Right cardiac atrium (tissue), 5 donors: ENCODE measurements around the gene SDE2. TPM values are rescaled to one million over a fixed set of nuclear protein-coding genes. Genes with fewer than 3 reads are reported as not detected.
A peak's percentile ranks its signal among the peaks of the same experiment; 100 is the strongest.

Experiments used
- ATAC-seq, 2 donors: fragments of 200-7000 bp; cut with Tn5 transposase; one replicate each; pipeline versions ENCODE4 v1.8.0 to v1.9.1; 2020; ENCODE audit warnings: moderate library complexity in 2 of 2, mild to moderate bottlenecking in 1 of 2
- DNase-seq, 3 donors: peaks; one replicate each; pipeline ENCODE4 v3.0.0-alpha.2; 2020
- H3K27ac ChIP-seq: one replicate; pipeline ENCODE4 v1.5.1; 2013; ENCODE audit warnings: mild to moderate bottlenecking, low read length, control low read depth, moderate library complexity
- H3K27me3 ChIP-seq: one replicate; pipeline ENCODE4 v1.6.1; 2013; ENCODE audit not compliant: control insufficient read depth, insufficient read depth
- H3K4me1 ChIP-seq: one replicate; pipeline ENCODE4 v1.6.1; 2013; ENCODE audit warnings: low read length; ENCODE audit not compliant: control insufficient read depth, insufficient read depth
- H3K4me3 ChIP-seq: one replicate; pipeline ENCODE4 v1.5.1; 2013; ENCODE audit warnings: low read length, control low read depth
- H3K9me3 ChIP-seq: one replicate; pipeline ENCODE4 v1.6.1; 2013; ENCODE audit warnings: low read length; ENCODE audit not compliant: control insufficient read depth
- WGBS: extraction: QIAGEN DNeasy Blood & Tissue Kit; methylation state at CpG from one replicate; pipeline ENCODE4 v1.1.7; 2013; 5-methylcytosine and 5-hydroxymethylcytosine counted together
- intact Hi-C, 4 donors: fragments of 100-400 bp; cut with DNase I; formaldehyde crosslinking; loops; one replicate each; pipeline versions ENCODE4 v1.11.0 to v1.14.0; 2022 to 2023
- long read RNA-seq, 4 donors: library from polyadenylated mRNA; unstranded; transcript quantifications; one replicate each; pipeline ENCODE4 v2.0.0, GENCODE V29; 2020 to 2021
- polyA plus RNA-seq: library from polyadenylated mRNA; stranded (reverse); fragments of 200-250 nt; gene quantifications from one replicate; pipeline ENCODE4 v1.2.3, GENCODE V29; 2013
- total RNA-seq, 4 donors: library from RNA; stranded (reverse); fragmentation: NEBNext Ultra II Directional; extraction: Animal tissue kit (Norgen Biotek cat#: 25700); gene quantifications; one replicate each; pipeline ENCODE4 v1.2.1, GENCODE V29; 2021
- donor health status: healthy with polysubstance abuse.
- donor health status: DM: no; HTN: yes; CAD: no.
- donor health status: DM: no; HTN: no; CAD: no.
- donor health status: DM: no; HTN: yes; CAD: no; lungs with severe emphysema.
- donor health status: DM: yes; HTN: yes; CAD: no.

Gene SDE2
- total RNA-seq, result 10 to 100 TPM; 12.2 to 18.3 (median 12.7) TPM
- 9.4 TPM for polyA plus RNA-seq
- long read RNA-seq, donor 1, transcript SDE2-201 (7 exons, 3,975 nt), result major isoform, 12 of 18 reads
- long read RNA-seq, donor 1, partial matches to known transcripts, result 1 of 18 reads
- long read RNA-seq, donor 1, other reads (novel, unspliced or antisense), result 5 of 18 reads
- long read RNA-seq, donor 2, partial matches to known transcripts, result 0 of 4 reads
- long read RNA-seq, donor 2, other reads (novel, unspliced or antisense), result 0 of 4 reads
- long read RNA-seq, donor 3, transcript SDE2-201 (7 exons, 3,975 nt), result major isoform, 77 of 91 reads
- long read RNA-seq, donor 3, partial matches to known transcripts, result 1 of 91 reads
- long read RNA-seq, donor 3, other reads (novel, unspliced or antisense), result 13 of 91 reads
- long read RNA-seq, donor 4, transcript SDE2-201 (7 exons, 3,975 nt), result major isoform, 10 of 14 reads
- long read RNA-seq, donor 4, partial matches to known transcripts, result 1 of 14 reads
- long read RNA-seq, donor 4, other reads (novel, unspliced or antisense), result 3 of 14 reads

DNA sequence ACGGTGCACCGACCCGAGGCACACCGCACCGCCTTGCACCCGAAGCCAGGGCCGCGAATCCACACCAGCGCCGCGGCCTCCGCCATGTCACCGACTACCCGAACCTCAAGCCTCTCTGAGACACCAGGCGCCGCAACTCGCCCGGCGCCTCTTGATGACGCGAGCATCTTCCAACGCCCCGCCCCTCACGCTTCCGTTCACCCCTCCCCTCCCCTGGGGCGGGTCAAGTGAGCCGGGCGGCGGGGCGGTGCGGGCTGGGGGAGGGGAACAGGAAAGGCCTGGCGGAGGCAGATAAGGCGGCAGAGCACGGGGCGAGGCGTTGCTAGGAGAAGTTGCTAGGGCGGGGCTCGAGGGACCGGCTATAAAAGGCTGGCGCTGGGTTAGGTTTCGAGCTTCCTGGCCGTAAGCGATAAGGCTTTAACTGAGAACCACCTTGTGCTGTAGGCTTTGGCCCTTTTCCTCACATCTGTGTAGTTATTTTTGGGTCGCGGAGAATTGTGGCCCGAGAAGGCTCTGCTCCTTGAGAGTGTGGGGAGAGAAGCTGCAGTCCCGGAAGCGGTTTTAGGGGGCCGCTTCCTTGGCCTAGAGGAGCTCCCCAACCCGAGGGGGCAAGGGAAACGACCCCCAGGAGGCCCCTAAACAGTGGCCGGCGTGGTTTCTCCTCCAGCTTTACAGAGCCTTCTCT, at the start of gene SDE2:
TSS of gene SDE2 (minus strand) at position 117 of the 685 bp plus-strand sequence. CDS start at position 86, 31 bp downstream.
- peak; percentile 100 for DNase-seq
- Histone ChIP-seq H3K4me3 (peak within 1 kb of the TSS; percentile 85), H3K9me3 (no peaks in the 10 kb centered on the region), H3K4me1 (peaks cover 2% of the 10 kb centered on the region), H3K27ac (peak within 1 kb of the TSS; percentile 87), H3K27me3 (no peaks in the 10 kb centered on the region)
- intact Hi-C loops, result no loop called here
- ATAC-seq, result peak; percentile 95 to 99
- under 1% methylated on average over 53 of the region's 53 CpGs for WGBS

GRCh38 chr1:226048886-226049285, 49.7 kb upstream of the SDE2 start:
- H3K4me1 ChIP-seq, result no peaks in the 10 kb centered on the region
- intact Hi-C loops, result no loop called here
- no peak overlapping the region for H3K27ac ChIP-seq
- DNase-seq, result no peak
- ATAC-seq, result no peak
- 78% methylated on average over 1 of the region's 1 CpG for WGBS
- H3K27me3 ChIP-seq, result no peaks in the 10 kb centered on the region
- H3K9me3 ChIP-seq, result no peaks in the 10 kb centered on the region
- H3K4me3 ChIP-seq, result no peak overlapping the region

GRCh38 chr1:226047495-226047894, 48.4 kb upstream of the SDE2 start:
- intact Hi-C loops, result no loop called here
- ATAC-seq, result peak in 1 of 2 donors; percentile 18

DNA sequence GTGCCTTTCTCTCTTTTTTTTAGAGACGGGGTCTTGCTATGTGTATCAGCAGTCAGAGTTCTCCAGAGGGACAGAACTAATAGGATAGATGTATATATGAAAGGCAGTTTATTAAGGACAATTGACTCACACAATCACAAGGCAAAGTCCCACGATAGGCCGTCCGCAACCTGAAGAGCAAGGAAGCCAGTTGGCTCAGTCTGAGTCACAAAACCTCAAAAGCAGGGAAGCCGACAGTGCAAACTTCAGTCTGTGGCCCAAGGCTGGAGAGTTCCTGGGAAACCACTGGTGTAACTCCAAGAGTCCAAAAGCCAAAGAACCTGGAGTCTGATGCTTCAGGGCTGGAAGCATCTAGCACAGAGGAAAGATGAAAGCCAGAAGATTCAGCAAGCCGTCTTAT, 47.1 kb upstream of the SDE2 start:
- Histone ChIP-seq H3K27ac (no peak overlapping the region), H3K27me3 (no peaks in the 10 kb centered on the region), H3K4me1 (no peaks in the 10 kb centered on the region), H3K4me3 (no peak overlapping the region), H3K9me3 (no peaks in the 10 kb centered on the region)
- intact Hi-C loops, result no loop called here
- ATAC-seq (no peak), DNase-seq (no peak)
- 90% methylated on average over 6 of the region's 6 CpGs for WGBS

More at GRCh38 chr1:226047495-226047894, 48.4 kb upstream of the SDE2 start:
- no peak overlapping the region for H3K4me3 ChIP-seq
- no peaks in the 10 kb centered on the region for H3K9me3 ChIP-seq
- 44% methylated on average over 1 of the region's 1 CpG for WGBS
- H3K4me1 ChIP-seq, result no peaks in the 10 kb centered on the region
- no peaks in the 10 kb centered on the region for H3K27me3 ChIP-seq
- no peak overlapping the region for H3K27ac ChIP-seq
- no peak for DNase-seq

DNA sequence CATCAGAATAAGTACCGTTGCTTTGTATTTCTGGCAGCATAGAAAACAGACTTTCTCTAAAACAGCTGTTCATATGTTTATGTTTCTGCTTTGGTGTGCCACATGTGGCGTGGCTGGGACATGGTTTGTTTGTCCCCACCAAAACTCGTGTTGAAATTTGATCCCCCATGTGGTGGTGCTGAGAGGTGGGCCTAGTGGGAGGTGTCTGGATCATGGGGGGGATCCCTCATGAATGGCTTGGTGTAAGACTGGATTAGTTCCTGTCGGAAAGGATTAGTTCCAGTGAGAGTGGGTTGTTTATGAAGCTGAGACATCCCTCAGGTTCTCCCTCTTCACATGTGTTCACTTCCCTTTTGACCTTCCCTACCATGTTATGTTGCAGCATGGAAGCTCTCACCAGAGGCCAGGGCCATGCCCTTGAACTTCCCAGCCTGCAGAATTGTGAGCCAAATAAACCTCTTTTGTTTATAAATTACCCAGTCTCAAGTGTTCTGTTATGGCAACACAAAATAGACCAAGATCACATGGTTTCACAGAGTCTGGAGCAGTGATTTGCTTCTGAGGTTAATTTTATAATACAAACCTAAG, 45.5 kb upstream of the SDE2 start:
- H3K27ac ChIP-seq, result no peak overlapping the region
- no peak for DNase-seq
- H3K9me3 ChIP-seq, result no peaks in the 10 kb centered on the region
- H3K4me1 ChIP-seq, result no peaks in the 10 kb centered on the region
- H3K4me3 ChIP-seq, result no peak overlapping the region
- whole genome bisulfite sequencing, result 82% methylated on average over 4 of the region's 4 CpGs
- intact Hi-C loops, result no loop called here
- ATAC-seq, result no peak
- H3K27me3 ChIP-seq, result no peaks in the 10 kb centered on the region

DNA sequence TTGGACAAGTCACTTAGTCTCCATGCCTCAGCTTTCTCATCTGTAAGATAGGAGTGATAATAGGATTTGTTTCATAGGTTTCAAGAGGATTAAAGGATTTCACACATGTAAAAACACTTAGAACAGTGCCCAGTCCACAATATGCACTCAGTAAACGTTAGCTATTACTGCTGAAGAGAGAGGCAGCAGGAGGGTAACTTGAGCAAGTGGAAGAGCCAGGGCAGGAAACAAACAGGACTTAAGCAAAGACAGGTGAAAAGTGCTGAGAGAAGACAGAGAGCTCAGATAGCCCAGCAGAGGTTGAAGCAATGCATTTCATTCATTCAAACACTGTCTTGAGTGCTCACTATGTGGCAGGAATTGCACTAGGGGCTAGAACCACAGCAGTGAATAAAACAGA, 42.3 kb upstream of the SDE2 start:
- H3K27me3 ChIP-seq, result no peaks in the 10 kb centered on the region
- ATAC-seq (no peak), DNase-seq (no peak)
- no peak overlapping the region for H3K27ac ChIP-seq
- no peaks in the 10 kb centered on the region for H3K9me3 ChIP-seq
- intact Hi-C loops, result no loop called here
- H3K4me3 ChIP-seq, result no peak overlapping the region
- 46% methylated on average over 1 of the region's 1 CpG for WGBS
- no peaks in the 10 kb centered on the region for H3K4me1 ChIP-seq

DNA sequence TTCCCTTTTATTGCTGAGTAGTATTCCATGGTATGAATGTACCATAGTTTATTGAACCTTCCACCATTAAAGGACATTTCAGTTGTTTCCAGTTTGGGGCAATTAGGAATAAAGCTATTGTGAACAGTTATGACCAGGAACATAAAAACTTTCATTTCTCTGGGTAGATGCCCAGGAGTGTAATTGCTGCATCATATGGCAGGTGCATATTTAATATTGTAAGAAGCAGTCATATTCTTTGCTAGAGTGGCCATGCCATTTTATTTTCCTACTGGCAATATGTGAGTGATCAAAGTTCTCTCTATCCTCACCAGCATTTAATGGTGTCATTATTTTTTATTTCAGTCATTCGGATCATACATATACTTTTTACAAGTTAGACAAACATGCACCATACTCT, 39.5 kb upstream of the SDE2 start:
- ATAC-seq, result no peak
- intact Hi-C loops, result no loop called here

DNA sequence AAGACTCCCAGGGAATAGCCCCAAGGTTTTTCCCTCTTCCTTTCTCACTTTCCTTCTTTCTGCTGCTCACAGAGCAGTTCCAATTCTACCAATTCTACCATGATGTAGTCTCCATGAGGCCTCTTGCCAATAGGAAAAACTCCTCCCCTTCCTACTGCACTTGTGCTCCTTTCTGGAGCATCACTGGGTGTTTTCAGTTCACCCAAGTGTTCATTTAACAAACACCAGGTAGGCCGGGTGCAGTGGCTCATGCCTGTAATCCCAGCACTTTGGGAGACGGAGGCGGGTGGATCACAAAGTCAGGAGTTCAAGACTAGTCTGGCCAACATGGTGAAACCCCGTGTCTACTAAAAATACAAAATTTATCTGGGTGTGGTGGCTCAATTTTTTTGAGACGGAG, 36.8 kb upstream of the SDE2 start:
- WGBS, result 94% methylated on average over 5 of the region's 5 CpGs
- Histone ChIP-seq H3K4me1 (no peaks in the 10 kb centered on the region), H3K27me3 (no peaks in the 10 kb centered on the region), H3K9me3 (no peaks in the 10 kb centered on the region), H3K4me3 (no peak overlapping the region), H3K27ac (no peak overlapping the region)
- intact Hi-C loops, result no loop called here
- ATAC-seq (no peak), DNase-seq (no peak)

More for the DNA sequence above, 39.5 kb upstream of the SDE2 start:
- WGBS, result 97% methylated on average over 1 of the region's 1 CpG
- H3K9me3 ChIP-seq, result no peaks in the 10 kb centered on the region
- no peak for DNase-seq
- H3K4me1 ChIP-seq, result no peaks in the 10 kb centered on the region
- no peak overlapping the region for H3K4me3 ChIP-seq
- no peaks in the 10 kb centered on the region for H3K27me3 ChIP-seq
- H3K27ac ChIP-seq, result no peak overlapping the region

DNA sequence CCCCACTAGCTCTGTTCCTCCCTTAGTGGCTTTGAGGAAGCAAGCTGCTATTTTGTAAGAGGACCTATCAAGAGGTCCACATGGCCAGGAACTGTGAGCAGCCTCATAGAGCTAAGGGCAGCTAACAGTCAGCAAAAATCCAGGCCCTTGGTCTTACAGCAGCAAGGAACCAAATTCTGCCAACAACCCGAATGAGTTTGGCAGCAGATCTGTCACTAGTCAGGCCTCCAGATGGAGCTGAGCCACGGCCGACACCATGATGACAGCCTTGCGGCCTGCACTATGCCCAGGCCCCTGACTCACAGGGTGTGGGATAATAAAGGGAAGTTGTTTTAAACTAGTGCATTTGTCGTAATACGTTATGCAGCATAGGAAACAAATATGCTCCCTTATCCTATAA, 35.3 kb upstream of the SDE2 start:
- H3K4me3 ChIP-seq, result no peak overlapping the region
- no peaks in the 10 kb centered on the region for H3K27me3 ChIP-seq
- intact Hi-C loops, result no loop called here
- no peaks in the 10 kb centered on the region for H3K9me3 ChIP-seq
- H3K4me1 ChIP-seq, result no peaks in the 10 kb centered on the region
- DNase-seq (peak; percentile 93 to 94 (median 94)), ATAC-seq (peak; percentile 98 to 99)
- 17% methylated on average over 6 of the region's 6 CpGs for WGBS
- peak overlapping the region; percentile 14 for H3K27ac ChIP-seq

GRCh38 chr1:226033991-226034390, 34.8 kb upstream of the SDE2 start:
- DNase-seq, result no peak
- Histone ChIP-seq H3K27me3 (no peaks in the 10 kb centered on the region), H3K9me3 (no peaks in the 10 kb centered on the region), H3K4me3 (no peak overlapping the region), H3K27ac (no peak overlapping the region), H3K4me1 (no peaks in the 10 kb centered on the region)
- intact Hi-C loops, result no loop called here
- no peak for ATAC-seq

DNA sequence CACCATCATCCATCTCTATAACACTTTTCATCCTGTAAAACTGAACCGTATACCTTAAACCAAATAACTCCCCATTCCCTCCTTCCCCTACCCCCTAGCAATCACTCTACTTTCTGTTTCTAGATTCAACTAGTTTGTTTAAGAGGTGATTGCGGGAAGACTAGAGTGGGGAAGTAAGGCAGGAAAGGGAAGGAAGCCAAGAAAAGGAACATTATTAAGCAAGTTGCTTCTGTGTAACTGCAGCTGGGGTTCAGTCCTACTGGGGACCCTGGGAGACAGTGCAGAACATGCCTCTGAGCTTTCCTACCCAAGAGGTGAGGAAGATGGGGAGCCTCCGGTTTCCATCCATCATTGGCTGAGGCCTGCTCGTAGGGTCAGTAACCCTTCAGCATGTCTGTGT, 34.4 kb upstream of the SDE2 start:
- H3K4me1 ChIP-seq, result no peaks in the 10 kb centered on the region
- 84% methylated on average over 4 of the region's 4 CpGs for WGBS
- DNase-seq (no peak), ATAC-seq (peak; percentile 17 to 25)
- H3K27me3 ChIP-seq, result no peaks in the 10 kb centered on the region
- intact Hi-C loops, result no loop called here
- H3K4me3 ChIP-seq, result no peak overlapping the region
- H3K27ac ChIP-seq, result no peak overlapping the region
- H3K9me3 ChIP-seq, result no peaks in the 10 kb centered on the region
